ENCODE results near the gene MT3. TPM values are rescaled to one million over a fixed set of nuclear protein-coding genes. Genes with fewer than 3 reads are reported as not detected.
A peak's percentile ranks its signal among the peaks of the same experiment; 100 is the strongest.

MT3 gene
- total and polyA plus RNA-seq, 2 of the 8 experiments (the other 6 are each of a cell fraction or from before 2014, with no cell fraction given) = 0.17 TPM; not detected in 1

- no peak for TF ChIP-seq TEAD4 (IDR thresholded peaks at IDR 0.05; ENCODE audit: low read depth, low read length)
- TF ChIP-seq SP2 (IDR thresholded peaks at IDR 0.05; ENCODE audit: low read length) = no peak
- TF ChIP-seq SIX5 (IDR thresholded peaks at IDR 0.05; ENCODE audit: low read depth, low read length) = no peak
- TF ChIP-seq NRF1 (IDR thresholded peaks at IDR 0.05; ENCODE audit: low read depth, low read length) = no peak
- no peak for TF ChIP-seq SIRT6 (IDR thresholded peaks at IDR 0.05; ENCODE audit: low read length)
- TF ChIP-seq POLR2A (IDR thresholded peaks at IDR 0.05; ENCODE audit: control extremely low read depth in 1 of 2, low read depth in 2 of 2, low read length in 2 of 2) = no peak
- no peak for TF ChIP-seq KDM1A (IDR thresholded peaks at IDR 0.05; ENCODE audit: borderline replicate concordance, low read length)
- no peak for TF ChIP-seq RXRA (IDR thresholded peaks at IDR 0.05; ENCODE audit: insufficient read depth, low read depth, low read length)
- peak; percentile 30; the same call in 1 of the 2 replicates for TF ChIP-seq EGR1 (IDR thresholded peaks at IDR 0.05; ENCODE audit: borderline replicate concordance, low read depth, low read length)
- peak; percentile 69 for TF ChIP-seq EZH2 (IDR thresholded peaks at IDR 0.05; ENCODE audit: low read depth, low read length, severe bottlenecking)
- no peak for TF ChIP-seq CREB1 (IDR thresholded peaks at IDR 0.05)
- TF ChIP-seq ATF2 (IDR thresholded peaks at IDR 0.05; ENCODE audit: low read length) = no peak
- TF ChIP-seq GABPA (IDR thresholded peaks at IDR 0.05; ENCODE audit: borderline replicate concordance, insufficient read depth, low read length) = no peak
- TF ChIP-seq, protein P1, sequence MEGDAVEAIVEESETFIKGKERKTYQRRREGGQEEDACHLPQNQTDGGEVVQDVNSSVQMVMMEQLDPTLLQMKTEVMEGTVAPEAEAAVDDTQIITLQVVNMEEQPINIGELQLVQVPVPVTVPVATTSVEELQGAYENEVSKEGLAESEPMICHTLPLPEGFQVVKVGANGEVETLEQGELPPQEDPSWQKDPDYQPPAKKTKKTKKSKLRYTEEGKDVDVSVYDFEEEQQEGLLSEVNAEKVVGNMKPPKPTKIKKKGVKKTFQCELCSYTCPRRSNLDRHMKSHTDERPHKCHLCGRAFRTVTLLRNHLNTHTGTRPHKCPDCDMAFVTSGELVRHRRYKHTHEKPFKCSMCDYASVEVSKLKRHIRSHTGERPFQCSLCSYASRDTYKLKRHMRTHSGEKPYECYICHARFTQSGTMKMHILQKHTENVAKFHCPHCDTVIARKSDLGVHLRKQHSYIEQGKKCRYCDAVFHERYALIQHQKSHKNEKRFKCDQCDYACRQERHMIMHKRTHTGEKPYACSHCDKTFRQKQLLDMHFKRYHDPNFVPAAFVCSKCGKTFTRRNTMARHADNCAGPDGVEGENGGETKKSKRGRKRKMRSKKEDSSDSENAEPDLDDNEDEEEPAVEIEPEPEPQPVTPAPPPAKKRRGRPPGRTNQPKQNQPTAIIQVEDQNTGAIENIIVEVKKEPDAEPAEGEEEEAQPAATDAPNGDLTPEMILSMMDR (IDR thresholded peaks at IDR 0.05; ENCODE audit: control extremely low read depth in 1 of 3, insufficient read depth in 1 of 3, low read depth in 1 of 3, low read length in 3 of 3) = no peak
- TF ChIP-seq NANOG (IDR thresholded peaks at IDR 0.05; ENCODE audit: insufficient read depth, low read depth, low read length, poor library complexity, severe bottlenecking) = no peak
- no peak for TF ChIP-seq RNF2 (IDR thresholded peaks at IDR 0.05; ENCODE audit: borderline replicate concordance, low read depth, low read length, missing control alignments, poor library complexity, severe bottlenecking)
These were observed at the start of gene MT3 (continued) for GRCh38 chr16:56589141-56590039.

Data from H1 (cell line).